ENCODE measurements around the gene ATP2A1.

DNA sequence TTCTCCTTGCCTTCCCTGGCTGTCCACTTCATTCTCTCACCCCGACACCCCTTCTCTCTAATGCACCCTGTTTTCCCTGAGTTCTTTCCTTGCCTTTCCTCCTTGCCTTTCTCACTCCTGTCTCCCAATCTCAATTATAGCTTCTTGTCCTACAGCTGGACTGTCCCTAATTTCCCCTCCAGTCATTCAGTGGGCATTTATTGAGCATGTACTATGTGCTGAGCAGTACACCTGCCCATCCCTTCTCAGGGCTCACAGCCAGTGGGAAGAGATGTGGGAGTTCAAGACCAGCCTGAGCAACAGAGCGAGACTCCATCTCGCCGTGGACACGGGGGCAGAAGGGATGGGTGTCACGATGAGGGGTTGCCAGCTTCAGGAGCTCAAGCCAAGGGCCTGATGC, 5.8 kb downstream of the ATP2A1 start:
- TF ChIP-seq, protein P1, sequence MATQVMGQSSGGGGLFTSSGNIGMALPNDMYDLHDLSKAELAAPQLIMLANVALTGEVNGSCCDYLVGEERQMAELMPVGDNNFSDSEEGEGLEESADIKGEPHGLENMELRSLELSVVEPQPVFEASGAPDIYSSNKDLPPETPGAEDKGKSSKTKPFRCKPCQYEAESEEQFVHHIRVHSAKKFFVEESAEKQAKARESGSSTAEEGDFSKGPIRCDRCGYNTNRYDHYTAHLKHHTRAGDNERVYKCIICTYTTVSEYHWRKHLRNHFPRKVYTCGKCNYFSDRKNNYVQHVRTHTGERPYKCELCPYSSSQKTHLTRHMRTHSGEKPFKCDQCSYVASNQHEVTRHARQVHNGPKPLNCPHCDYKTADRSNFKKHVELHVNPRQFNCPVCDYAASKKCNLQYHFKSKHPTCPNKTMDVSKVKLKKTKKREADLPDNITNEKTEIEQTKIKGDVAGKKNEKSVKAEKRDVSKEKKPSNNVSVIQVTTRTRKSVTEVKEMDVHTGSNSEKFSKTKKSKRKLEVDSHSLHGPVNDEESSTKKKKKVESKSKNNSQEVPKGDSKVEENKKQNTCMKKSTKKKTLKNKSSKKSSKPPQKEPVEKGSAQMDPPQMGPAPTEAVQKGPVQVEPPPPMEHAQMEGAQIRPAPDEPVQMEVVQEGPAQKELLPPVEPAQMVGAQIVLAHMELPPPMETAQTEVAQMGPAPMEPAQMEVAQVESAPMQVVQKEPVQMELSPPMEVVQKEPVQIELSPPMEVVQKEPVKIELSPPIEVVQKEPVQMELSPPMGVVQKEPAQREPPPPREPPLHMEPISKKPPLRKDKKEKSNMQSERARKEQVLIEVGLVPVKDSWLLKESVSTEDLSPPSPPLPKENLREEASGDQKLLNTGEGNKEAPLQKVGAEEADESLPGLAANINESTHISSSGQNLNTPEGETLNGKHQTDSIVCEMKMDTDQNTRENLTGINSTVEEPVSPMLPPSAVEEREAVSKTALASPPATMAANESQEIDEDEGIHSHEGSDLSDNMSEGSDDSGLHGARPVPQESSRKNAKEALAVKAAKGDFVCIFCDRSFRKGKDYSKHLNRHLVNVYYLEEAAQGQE (IDR thresholded peaks at IDR 0.05; ENCODE audit: unreplicated experiment) = no peak
- TF ChIP-seq, protein P2, sequence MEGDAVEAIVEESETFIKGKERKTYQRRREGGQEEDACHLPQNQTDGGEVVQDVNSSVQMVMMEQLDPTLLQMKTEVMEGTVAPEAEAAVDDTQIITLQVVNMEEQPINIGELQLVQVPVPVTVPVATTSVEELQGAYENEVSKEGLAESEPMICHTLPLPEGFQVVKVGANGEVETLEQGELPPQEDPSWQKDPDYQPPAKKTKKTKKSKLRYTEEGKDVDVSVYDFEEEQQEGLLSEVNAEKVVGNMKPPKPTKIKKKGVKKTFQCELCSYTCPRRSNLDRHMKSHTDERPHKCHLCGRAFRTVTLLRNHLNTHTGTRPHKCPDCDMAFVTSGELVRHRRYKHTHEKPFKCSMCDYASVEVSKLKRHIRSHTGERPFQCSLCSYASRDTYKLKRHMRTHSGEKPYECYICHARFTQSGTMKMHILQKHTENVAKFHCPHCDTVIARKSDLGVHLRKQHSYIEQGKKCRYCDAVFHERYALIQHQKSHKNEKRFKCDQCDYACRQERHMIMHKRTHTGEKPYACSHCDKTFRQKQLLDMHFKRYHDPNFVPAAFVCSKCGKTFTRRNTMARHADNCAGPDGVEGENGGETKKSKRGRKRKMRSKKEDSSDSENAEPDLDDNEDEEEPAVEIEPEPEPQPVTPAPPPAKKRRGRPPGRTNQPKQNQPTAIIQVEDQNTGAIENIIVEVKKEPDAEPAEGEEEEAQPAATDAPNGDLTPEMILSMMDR (conservative IDR thresholded peaks at IDR 0.05; ENCODE audit: low read depth in 2 of 2) = no peak
- TF ChIP-seq EZH2phosphoT487 (IDR thresholded peaks at IDR 0.05; ENCODE audit: unreplicated experiment) (no peak), POLR2AphosphoS5 (IDR thresholded peaks at IDR 0.05; ENCODE audit: low read depth) (no peak)

Data from GM23338 (cell line).